Erythroblast (primary cell): Measurements from ENCODE around the gene LGALS7B.

Source experiments
- GATA1 ChIP-seq: IDR thresholded peaks from 2 replicates; pipeline ENCODE4 v1.6.1; 2011; ENCODE audit warnings: low read depth, mild to moderate bottlenecking, control low read depth, low read length, moderate library complexity
- POLR2A ChIP-seq: IDR thresholded peaks from 2 replicates; pipeline ENCODE4 v1.6.1; 2011; ENCODE audit warnings: mild to moderate bottlenecking, low read length

GRCh38 chr19:38838986-38839761 lies 50.2 kb downstream of the LGALS7B start:
- TF ChIP-seq POLR2A (peak; percentile 25), GATA1 (no peak)
